Measurements from ENCODE around the gene KRTAP5-5.
"Not testable (repeated sequence)": the region's sequence is repeated elsewhere in the genome, so short reads cannot be mapped to it uniquely, and the experiment has no call there.

GRCh38 chr11:1589191-1589963, 40.2 kb upstream of the KRTAP5-5 start:
- TF ChIP-seq EP300, POLR2AphosphoS5 (IDR thresholded peaks at IDR 0.05): not testable (repeated sequence)

All from sigmoid colon (tissue), 4 donors.